ENCODE results near the gene FNDC1.

FNDC1 gene

DNA sequence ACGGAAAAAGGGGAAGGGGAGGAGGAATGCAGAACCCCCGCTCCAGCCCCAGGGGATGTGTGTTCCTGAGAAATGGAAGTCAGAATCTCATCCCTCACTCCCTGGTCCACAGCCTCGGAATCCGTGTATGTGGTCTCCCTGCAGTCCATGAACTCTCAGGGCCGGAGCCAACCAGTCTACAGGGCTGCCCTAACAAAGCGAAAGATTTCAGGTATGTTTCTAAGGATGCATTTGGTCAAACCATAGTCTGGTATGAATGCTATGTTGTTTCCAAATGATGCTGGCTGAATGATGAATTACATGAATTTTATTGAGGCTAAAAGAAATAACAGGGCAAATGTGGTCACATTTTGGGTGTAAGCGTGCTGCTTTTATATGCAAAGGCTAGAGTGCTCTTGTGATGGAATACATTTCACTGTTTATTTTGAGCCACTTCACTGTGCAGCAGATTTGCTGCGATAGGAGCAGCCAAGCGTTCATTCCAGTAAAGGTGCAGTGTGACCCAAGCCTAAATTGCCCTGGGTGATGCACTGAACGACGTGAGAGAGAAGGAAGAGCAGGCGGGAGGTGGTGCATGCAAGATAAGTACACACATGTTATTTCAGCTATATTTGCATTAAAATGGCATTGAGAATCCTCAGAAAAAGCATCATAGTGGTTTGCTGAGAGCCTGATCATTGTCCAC lies 52.4 kb downstream of the FNDC1 start:
- no peaks in the 10 kb centered on the region for H3K4me1 ChIP-seq (ENCODE audit: control insufficient read depth, low read depth, low read length)
- WGBS (ENCODE audit: extremely low coverage, insufficient coverage, low lambda C conversion rate) = no CpG with 5 or more reads among the region's 12 CpGs
- no peaks in the 10 kb centered on the region for H3K27me3 ChIP-seq (ENCODE audit: insufficient read depth, low read length, poor library complexity)
- no peak overlapping the region for H2BK5ac ChIP-seq (ENCODE audit: low read length)
- no peak overlapping the region for H3K27ac ChIP-seq (ENCODE audit: low read depth, low read length)
- no peak overlapping the region for H3K4ac ChIP-seq (ENCODE audit: low read depth, low read length)
- no peak overlapping the region for H2AK5ac ChIP-seq (ENCODE audit: low read length)
- no peak overlapping the region for H4K5ac ChIP-seq (ENCODE audit: low read length)
- no peak overlapping the region for H4K8ac ChIP-seq (ENCODE audit: low read depth, low read length)
- no peaks in the 10 kb centered on the region for H3K36me3 ChIP-seq (ENCODE audit: control insufficient read depth, insufficient read depth, low read length)
- H3K23ac ChIP-seq (ENCODE audit: low read length) = no peak overlapping the region
- no peak overlapping the region for H3K56ac ChIP-seq (ENCODE audit: low read length)
- no peaks in the 10 kb centered on the region for H3K79me2 ChIP-seq (ENCODE audit: control insufficient read depth, insufficient read depth, low read length)
- H3K9ac ChIP-seq (ENCODE audit: low read length) = no peak overlapping the region
- no peak for DNase-seq
- no peak overlapping the region for H3K4me3 ChIP-seq (ENCODE audit: low read length)
- H3K79me1 ChIP-seq (ENCODE audit: low read length) = no peaks in the 10 kb centered on the region
- H2BK120ac ChIP-seq (ENCODE audit: low read depth, low read length) = no peak overlapping the region
- no peak overlapping the region for H3K4me2 ChIP-seq (ENCODE audit: low read length)
- H3K18ac ChIP-seq (ENCODE audit: low read length) = no peak overlapping the region
- no peak overlapping the region for H2BK15ac ChIP-seq (replicated peaks; ENCODE audit: low read depth)

DNA sequence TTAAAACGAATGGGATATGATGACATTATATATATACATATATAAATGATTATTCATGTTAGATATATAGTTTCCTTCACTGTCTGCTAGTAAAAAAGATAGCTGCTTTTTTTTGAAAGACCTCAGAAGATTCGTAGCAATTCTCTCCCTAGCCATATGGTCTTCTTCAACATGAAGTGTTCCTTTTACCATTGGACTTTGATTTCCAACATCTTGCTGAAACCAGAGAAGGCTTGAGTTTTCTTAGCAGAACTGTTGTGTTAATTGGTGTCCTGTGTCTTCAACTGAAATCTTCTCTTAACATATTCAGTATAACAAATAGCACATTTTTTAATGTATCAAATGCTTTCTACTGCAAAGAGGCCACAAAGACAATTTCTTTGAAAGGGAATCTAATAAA lies 55.3 kb downstream of the FNDC1 start:
- Histone ChIP-seq H3K56ac (ENCODE audit: low read length) (no peak overlapping the region), H2AK5ac (ENCODE audit: low read length) (no peak overlapping the region), H3K4me3 (ENCODE audit: low read length) (no peak overlapping the region), H3K79me1 (ENCODE audit: low read length) (no peaks in the 10 kb centered on the region), H3K4ac (ENCODE audit: low read depth, low read length) (no peak overlapping the region), H3K23ac (ENCODE audit: low read length) (no peak overlapping the region), H3K18ac (ENCODE audit: low read length) (no peak overlapping the region), H3K36me3 (ENCODE audit: control insufficient read depth, insufficient read depth, low read length) (no peaks in the 10 kb centered on the region), H4K5ac (ENCODE audit: low read length) (no peak overlapping the region), H2BK120ac (ENCODE audit: low read depth, low read length) (no peak overlapping the region), H3K27ac (ENCODE audit: low read depth, low read length) (no peak overlapping the region), H3K27me3 (ENCODE audit: insufficient read depth, low read length, poor library complexity) (no peaks in the 10 kb centered on the region), H3K4me1 (ENCODE audit: control insufficient read depth, low read depth, low read length) (no peaks in the 10 kb centered on the region), H4K8ac (ENCODE audit: low read depth, low read length) (no peak overlapping the region), H3K79me2 (ENCODE audit: control insufficient read depth, insufficient read depth, low read length) (no peaks in the 10 kb centered on the region), H3K9ac (ENCODE audit: low read length) (no peak overlapping the region), H2BK5ac (ENCODE audit: low read length) (no peak overlapping the region), H2BK15ac (replicated peaks; ENCODE audit: low read depth) (no peak overlapping the region), H3K4me2 (ENCODE audit: low read length) (no peak overlapping the region)
- no peak for DNase-seq
- WGBS (ENCODE audit: extremely low coverage, insufficient coverage, low lambda C conversion rate) = no CpG with 5 or more reads among the region's 2 CpGs

DNA sequence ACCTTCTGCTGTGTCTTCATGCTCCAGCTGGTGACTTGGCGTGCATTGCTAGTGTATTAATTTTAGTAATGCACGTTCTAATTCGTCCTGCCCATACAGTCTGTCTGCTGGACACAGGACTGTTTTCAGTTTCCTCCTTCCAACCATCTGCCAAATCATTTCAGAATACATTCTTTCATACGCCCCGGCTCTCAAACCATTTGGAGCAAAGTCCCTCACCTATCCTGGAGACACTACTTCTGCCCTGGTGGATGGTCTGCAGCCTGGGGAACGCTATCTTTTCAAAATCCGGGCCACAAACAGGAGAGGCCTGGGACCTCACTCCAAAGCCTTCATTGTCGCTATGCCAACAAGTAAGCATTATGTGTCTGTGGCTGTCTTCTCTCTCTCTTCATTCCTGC lies 60.5 kb downstream of the FNDC1 start:
- Histone ChIP-seq H3K36me3 (ENCODE audit: control insufficient read depth, insufficient read depth, low read length) (no peaks in the 10 kb centered on the region), H3K79me1 (ENCODE audit: low read length) (no peaks in the 10 kb centered on the region), H3K27me3 (ENCODE audit: insufficient read depth, low read length, poor library complexity) (peaks cover 11% of the 10 kb centered on the region), H2AK5ac (ENCODE audit: low read length) (no peak overlapping the region), H3K9ac (ENCODE audit: low read length) (no peak overlapping the region), H3K4me1 (ENCODE audit: control insufficient read depth, low read depth, low read length) (no peaks in the 10 kb centered on the region), H3K4me2 (ENCODE audit: low read length) (no peak overlapping the region), H3K23ac (ENCODE audit: low read length) (no peak overlapping the region), H2BK15ac (replicated peaks; ENCODE audit: low read depth) (no peak overlapping the region), H3K79me2 (ENCODE audit: control insufficient read depth, insufficient read depth, low read length) (no peaks in the 10 kb centered on the region), H3K4ac (ENCODE audit: low read depth, low read length) (no peak overlapping the region), H2BK5ac (ENCODE audit: low read length) (no peak overlapping the region), H3K56ac (ENCODE audit: low read length) (no peak overlapping the region), H2BK120ac (ENCODE audit: low read depth, low read length) (no peak overlapping the region), H3K18ac (ENCODE audit: low read length) (no peak overlapping the region), H4K5ac (ENCODE audit: low read length) (no peak overlapping the region), H3K4me3 (ENCODE audit: low read length) (no peak overlapping the region), H3K27ac (ENCODE audit: low read depth, low read length) (no peak overlapping the region), H4K8ac (ENCODE audit: low read depth, low read length) (no peak overlapping the region)
- DNase-seq = peak; percentile 18
- WGBS (ENCODE audit: extremely low coverage, insufficient coverage, low lambda C conversion rate) = no CpG with 5 or more reads among the region's 8 CpGs

DNA sequence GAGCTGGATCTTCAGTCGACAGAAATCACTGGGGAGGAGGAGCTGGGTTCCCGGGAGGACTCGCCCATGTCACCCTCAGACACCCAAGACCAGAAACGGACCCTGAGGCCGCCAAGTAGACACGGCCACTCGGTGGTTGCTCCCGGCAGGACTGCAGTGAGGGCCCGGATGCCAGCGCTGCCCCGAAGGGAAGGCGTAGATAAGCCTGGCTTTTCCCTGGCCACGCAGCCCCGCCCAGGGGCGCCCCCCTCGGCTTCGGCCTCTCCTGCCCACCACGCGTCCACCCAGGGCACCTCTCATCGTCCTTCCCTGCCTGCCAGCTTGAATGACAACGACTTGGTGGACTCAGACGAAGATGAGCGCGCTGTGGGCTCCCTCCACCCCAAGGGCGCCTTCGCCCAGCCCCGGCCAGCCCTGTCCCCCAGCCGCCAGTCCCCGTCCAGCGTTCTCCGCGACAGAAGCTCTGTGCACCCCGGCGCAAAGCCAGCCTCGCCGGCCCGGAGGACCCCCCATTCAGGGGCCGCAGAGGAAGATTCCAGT lies 63.0 kb downstream of the FNDC1 start:
- peaks cover 17% of the 10 kb centered on the region for H3K27me3 ChIP-seq (ENCODE audit: insufficient read depth, low read length, poor library complexity)
- DNase-seq = no peak
- H3K56ac ChIP-seq (ENCODE audit: low read length) = no peak overlapping the region

DNA sequence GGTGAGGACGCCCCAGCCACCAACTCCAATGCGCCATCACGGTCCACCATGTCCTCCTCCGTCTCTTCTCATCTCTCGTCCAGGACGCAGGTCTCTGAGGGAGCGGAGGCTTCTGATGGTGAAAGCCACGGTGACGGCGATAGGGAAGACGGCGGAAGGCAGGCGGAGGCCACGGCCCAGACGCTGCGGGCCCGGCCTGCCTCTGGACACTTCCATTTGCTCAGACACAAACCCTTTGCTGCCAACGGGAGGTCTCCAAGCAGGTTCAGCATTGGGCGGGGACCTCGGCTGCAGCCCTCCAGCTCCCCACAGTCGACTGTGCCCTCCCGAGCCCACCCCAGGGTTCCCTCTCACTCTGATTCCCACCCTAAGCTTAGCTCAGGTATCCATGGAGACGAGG lies 63.6 kb downstream of the FNDC1 start:
- no peak overlapping the region for H2BK5ac ChIP-seq (ENCODE audit: low read length)
- H3K9ac ChIP-seq (ENCODE audit: low read length) = no peak overlapping the region
- H3K18ac ChIP-seq (ENCODE audit: low read length) = no peak overlapping the region
- no peak overlapping the region for H4K5ac ChIP-seq (ENCODE audit: low read length)
- no peaks in the 10 kb centered on the region for H3K4me1 ChIP-seq (ENCODE audit: control insufficient read depth, low read depth, low read length)
- H3K36me3 ChIP-seq (ENCODE audit: control insufficient read depth, insufficient read depth, low read length) = no peaks in the 10 kb centered on the region
- no peak overlapping the region for H3K27ac ChIP-seq (ENCODE audit: low read depth, low read length)
- H4K8ac ChIP-seq (ENCODE audit: low read depth, low read length) = no peak overlapping the region
- no peak overlapping the region for H3K56ac ChIP-seq (ENCODE audit: low read length)
- H3K4ac ChIP-seq (ENCODE audit: low read depth, low read length) = no peak overlapping the region
- no peak overlapping the region for H3K4me3 ChIP-seq (ENCODE audit: low read length)
- H3K79me2 ChIP-seq (ENCODE audit: control insufficient read depth, insufficient read depth, low read length) = no peaks in the 10 kb centered on the region
- H2AK5ac ChIP-seq (ENCODE audit: low read length) = no peak overlapping the region
- H3K4me2 ChIP-seq (ENCODE audit: low read length) = no peak overlapping the region
- H2BK120ac ChIP-seq (ENCODE audit: low read depth, low read length) = no peak overlapping the region
- DNase-seq = no peak
- no CpG with 5 or more reads among the region's 23 CpGs for WGBS (ENCODE audit: extremely low coverage, insufficient coverage, low lambda C conversion rate)
- H2BK15ac ChIP-seq (replicated peaks; ENCODE audit: low read depth) = no peak overlapping the region
- peaks cover 17% of the 10 kb centered on the region for H3K27me3 ChIP-seq (ENCODE audit: insufficient read depth, low read length, poor library complexity)
- H3K23ac ChIP-seq (ENCODE audit: low read length) = no peak overlapping the region
- H3K79me1 ChIP-seq (ENCODE audit: low read length) = no peaks in the 10 kb centered on the region

More for the DNA sequence above, 63.0 kb downstream of the FNDC1 start:
- no CpG with 5 or more reads among the region's 38 CpGs for WGBS (ENCODE audit: extremely low coverage, insufficient coverage, low lambda C conversion rate)
- H3K79me2 ChIP-seq (ENCODE audit: control insufficient read depth, insufficient read depth, low read length) = no peaks in the 10 kb centered on the region
- no peak overlapping the region for H3K27ac ChIP-seq (ENCODE audit: low read depth, low read length)
- no peak overlapping the region for H3K4me2 ChIP-seq (ENCODE audit: low read length)
- no peak overlapping the region for H2BK120ac ChIP-seq (ENCODE audit: low read depth, low read length)
- H3K9ac ChIP-seq (ENCODE audit: low read length) = no peak overlapping the region
- H3K4me1 ChIP-seq (ENCODE audit: control insufficient read depth, low read depth, low read length) = no peaks in the 10 kb centered on the region
- H2AK5ac ChIP-seq (ENCODE audit: low read length) = no peak overlapping the region
- H3K4me3 ChIP-seq (ENCODE audit: low read length) = no peak overlapping the region
- no peaks in the 10 kb centered on the region for H3K79me1 ChIP-seq (ENCODE audit: low read length)
- no peak overlapping the region for H3K23ac ChIP-seq (ENCODE audit: low read length)
- H2BK15ac ChIP-seq (replicated peaks; ENCODE audit: low read depth) = no peak overlapping the region
- H3K18ac ChIP-seq (ENCODE audit: low read length) = no peak overlapping the region
- no peak overlapping the region for H3K4ac ChIP-seq (ENCODE audit: low read depth, low read length)
- H4K8ac ChIP-seq (ENCODE audit: low read depth, low read length) = no peak overlapping the region
- no peak overlapping the region for H2BK5ac ChIP-seq (ENCODE audit: low read length)
- no peaks in the 10 kb centered on the region for H3K36me3 ChIP-seq (ENCODE audit: control insufficient read depth, insufficient read depth, low read length)
- no peak overlapping the region for H4K5ac ChIP-seq (ENCODE audit: low read length)

Data from mesendoderm (in vitro differentiated cells).